Esophagus muscularis mucosa (tissue), 4 donors: Measurements from ENCODE around the gene RNF20. TPM values are rescaled to one million over a fixed set of nuclear protein-coding genes. Genes with fewer than 3 reads are reported as not detected.

Experiments
- DNase-seq: peaks from one replicate; pipeline ENCODE4 v3.0.0-alpha.2; 2017; ENCODE audit errors: extremely low spot score
- H3K27ac ChIP-seq, 4 donors: fragments of 200-600 bp; sonication (generic); replicated peaks in 1 of 4; 1 replicate in 3 of 4; 2 replicates in 1 of 4; pipeline ENCODE4 v1.5.1; 2016 to 2019; ENCODE audit warnings: mild to moderate bottlenecking in 1 of 4
- H3K27me3 ChIP-seq, 4 donors: fragments of 200-600 bp; sonication (generic); one replicate each; pipeline versions ENCODE4 v1.5.1 to v1.6.0; 2016 to 2019
- H3K36me3 ChIP-seq, 4 donors: fragments of 200-600 bp; sonication (generic); one replicate each; pipeline ENCODE4 v1.5.1; 2016 to 2019
- H3K4me1 ChIP-seq, 4 donors: fragments of 200-600 bp; sonication (generic); one replicate each; pipeline ENCODE4 v1.5.1; 2016 to 2019
- H3K4me3 ChIP-seq, 4 donors: fragments of 200-600 bp; sonication (generic); 1 replicate in 2 of 4; 2 replicates in 2 of 4; pipeline ENCODE4 v1.5.1; 2016 to 2019; ENCODE audit warnings: mild to moderate bottlenecking in 4 of 4, moderate library complexity in 1 of 4
- H3K9me3 ChIP-seq, 4 donors: fragments of 200-600 bp; sonication (generic); 1 replicate in 3 of 4; 2 replicates in 1 of 4; pipeline ENCODE4 v1.5.1; 2016 to 2019
- CTCF ChIP-seq, 3 experiments: fragments of 200-600 bp in 2 of 3; fragments of 450-650 bp in 1 of 3; sonication (generic) in 2 of 3; IDR thresholded peaks; one replicate each; pipeline ENCODE4 v1.5.1; 2017 to 2019; ENCODE audit warnings: antibody characterized with exemption in 3 of 3, mild to moderate bottlenecking in 2 of 3, moderate library complexity in 1 of 3
- EP300 ChIP-seq: sonication (generic); formaldehyde crosslinking; IDR thresholded peaks from one replicate; pipeline ENCODE4 v1.6.1; 2017; ENCODE audit warnings: antibody characterized with exemption
- POLR2A ChIP-seq: fragments of 450-650 bp; IDR thresholded peaks from one replicate; pipeline ENCODE4 v1.6.1; 2017; ENCODE audit warnings: antibody characterized with exemption, moderate library complexity, mild to moderate bottlenecking, low read depth
- POLR2AphosphoS5 ChIP-seq, 2 donors: sonication (generic); formaldehyde crosslinking; IDR thresholded peaks; one replicate each; pipeline ENCODE4 v1.6.1; 2017; ENCODE audit warnings: antibody characterized with exemption in 2 of 2
- WGBS: methylation state at CpG from one replicate; pipeline ENCODE4 v1.1.5; 2018; 5-methylcytosine and 5-hydroxymethylcytosine counted together
- intact Hi-C: fragments of 100-400 bp; cut with DNase I; formaldehyde crosslinking; loops from one replicate; pipeline ENCODE4 v1.15.1; 2023
- total RNA-seq, 4 donors: library from RNA; depleted of rRNA; stranded (reverse); fragments of >200 nt; gene quantifications; one replicate each; pipeline versions ENCODE4 v1.1.0 to v1.2.1, GENCODE V29; 2016

The RNF20 gene
- total RNA-seq, 4 donors from 2014 or later = 23.0 to 32.1 (median 27.2) TPM

GRCh38 chr9:101487443-101487840, 46.2 kb upstream of the RNF20 start:
- WGBS = 38% methylated on average over 9 of the region's 9 CpGs
- peak overlapping the region; percentile 71 to 84 (median 80) for H3K4me3 ChIP-seq
- TF ChIP-seq EP300 (no peak), CTCF (IDR thresholded peaks at IDR 0.05) (peak in 1 of 3 experiments; percentile 0)
- H3K27me3 ChIP-seq = peaks cover 0 to 11% (median 0%) of the 10 kb centered on the region in 4 donors
- peaks cover 12 to 42% (median 27%) of the 10 kb centered on the region in 4 donors for H3K4me1 ChIP-seq
- peak overlapping the region; percentile 81 to 92 (median 86) for H3K27ac ChIP-seq
- no peak for DNase-seq
- no peaks in the 10 kb centered on the region for H3K36me3 ChIP-seq
- H3K9me3 ChIP-seq = peaks cover 0 to 5% (median 0%) of the 10 kb centered on the region in 4 donors
- intact Hi-C loops = no loop called here

DNA sequence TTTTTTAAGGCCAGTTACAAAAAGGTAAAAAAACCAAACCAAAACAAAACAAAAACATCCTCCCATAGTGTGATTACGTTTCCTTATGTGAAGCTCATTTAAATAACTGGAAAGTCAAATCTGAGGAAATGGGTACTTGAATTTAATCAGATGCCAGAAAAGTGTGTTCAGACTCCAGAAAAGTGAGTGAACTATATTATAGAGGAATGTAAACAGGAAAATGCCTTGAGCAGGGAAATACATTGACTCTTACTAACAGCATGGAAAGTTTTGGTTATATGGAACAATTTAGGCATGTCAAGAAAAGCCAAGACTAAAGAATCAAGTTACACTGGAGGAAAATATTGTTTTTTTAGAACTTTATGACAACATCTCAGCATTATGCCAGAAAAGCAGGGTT, 37.8 kb upstream of the RNF20 start:
- intact Hi-C loops = no loop called here
- Histone ChIP-seq H3K9me3 (peaks cover 0 to 6% (median 0%) of the 10 kb centered on the region in 4 donors), H3K27me3 (no peaks in the 10 kb centered on the region), H3K4me1 (peaks cover 0 to 4% (median 0%) of the 10 kb centered on the region in 4 donors), H3K27ac (no peak overlapping the region), H3K36me3 (no peaks in the 10 kb centered on the region), H3K4me3 (no peak overlapping the region)
- no peak for DNase-seq
- TF ChIP-seq EP300 = no peak
- TF ChIP-seq POLR2A = no peak
- TF ChIP-seq CTCF (IDR thresholded peaks at IDR 0.05) = no peak
- TF ChIP-seq POLR2AphosphoS5 (IDR thresholded peaks at IDR 0.05) = no peak
- WGBS = 38% methylated on average over 1 of the region's 1 CpG

- TF ChIP-seq POLR2A (no peak), POLR2AphosphoS5 (IDR thresholded peaks at IDR 0.05) (no peak), EP300 (no peak), CTCF (IDR thresholded peaks at IDR 0.05) (no peak)
- 60% methylated on average over 2 of the region's 2 CpGs for WGBS
- no peak overlapping the region for H3K27ac ChIP-seq
- no peaks in the 10 kb centered on the region for H3K9me3 ChIP-seq
- DNase-seq = no peak
- intact Hi-C loops = no loop called here
- no peaks in the 10 kb centered on the region for H3K36me3 ChIP-seq
- H3K4me1 ChIP-seq = peaks cover 0 to 4% (median 0%) of the 10 kb centered on the region in 4 donors
- no peaks in the 10 kb centered on the region for H3K27me3 ChIP-seq
- H3K4me3 ChIP-seq = no peak overlapping the region
These were observed 35.3 kb upstream of the RNF20 start for GRCh38 chr9:101498323-101498722.

- no peaks in the 10 kb centered on the region for H3K27me3 ChIP-seq
- no peak for TF ChIP-seq POLR2AphosphoS5 (IDR thresholded peaks at IDR 0.05)
- no peak for TF ChIP-seq CTCF (IDR thresholded peaks at IDR 0.05)
- TF ChIP-seq POLR2A = no peak
- no peak for TF ChIP-seq EP300
- H3K4me1 ChIP-seq = no peaks in the 10 kb centered on the region
- no peak overlapping the region for H3K27ac ChIP-seq
- no peaks in the 10 kb centered on the region for H3K36me3 ChIP-seq
- H3K9me3 ChIP-seq = no peaks in the 10 kb centered on the region
- H3K4me3 ChIP-seq = no peak overlapping the region
- intact Hi-C loops = no loop called here
- no peak for DNase-seq
These were observed 29.5 kb upstream of the RNF20 start for GRCh38 chr9:101504188-101504587.

- 59% methylated on average over 5 of the region's 5 CpGs for WGBS
- TF ChIP-seq EP300 (no peak), POLR2AphosphoS5 (IDR thresholded peaks at IDR 0.05) (no peak), POLR2A (no peak), CTCF (IDR thresholded peaks at IDR 0.05) (no peak)
- H3K27ac ChIP-seq = no peak overlapping the region
- no peaks in the 10 kb centered on the region for H3K36me3 ChIP-seq
- intact Hi-C loops = no loop called here
- peaks cover under 1 to 3% (median 2%) of the 10 kb centered on the region in 4 donors for H3K4me1 ChIP-seq
- H3K27me3 ChIP-seq = no peaks in the 10 kb centered on the region
- DNase-seq = no peak
- no peaks in the 10 kb centered on the region for H3K9me3 ChIP-seq
- H3K4me3 ChIP-seq = no peak overlapping the region
These were observed 25.4 kb upstream of the RNF20 start for GRCh38 chr9:101508211-101508610.
